ENCODE results near the gene RBX1.
A peak's percentile ranks its signal among the peaks of the same experiment; 100 is the strongest.

Gene RBX1

DNA sequence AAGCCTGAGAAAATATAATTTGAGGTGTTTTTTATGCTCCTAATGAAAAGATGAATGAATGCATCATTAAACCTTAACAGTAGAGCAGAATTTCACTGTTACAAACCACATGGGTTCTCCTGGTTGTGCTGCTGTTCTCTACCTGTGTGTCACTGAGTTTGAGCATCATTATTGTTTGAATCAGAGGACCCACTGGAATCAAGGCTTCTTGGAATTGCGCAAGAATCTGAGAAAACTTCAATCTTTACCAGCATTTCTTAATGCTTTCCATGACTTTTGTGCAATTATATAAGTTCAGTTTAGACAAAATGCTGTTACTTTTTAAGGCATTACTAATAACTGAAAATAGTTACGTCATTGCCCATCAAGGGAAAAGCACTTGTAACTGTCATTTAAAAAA is 18.8 kb upstream of the RBX1 start:
- no peaks in the 10 kb centered on the region for H3K36me3 ChIP-seq (ENCODE audit: insufficient read depth)
- H3K27me3 ChIP-seq (ENCODE audit: insufficient read depth, low read depth): no peaks in the 10 kb centered on the region
- no peak overlapping the region for H3K9ac ChIP-seq
- no peak overlapping the region for H3K4me2 ChIP-seq
- H3K79me2 ChIP-seq (ENCODE audit: insufficient read depth, low read depth): no peaks in the 10 kb centered on the region
- TF ChIP-seq, protein P1, sequence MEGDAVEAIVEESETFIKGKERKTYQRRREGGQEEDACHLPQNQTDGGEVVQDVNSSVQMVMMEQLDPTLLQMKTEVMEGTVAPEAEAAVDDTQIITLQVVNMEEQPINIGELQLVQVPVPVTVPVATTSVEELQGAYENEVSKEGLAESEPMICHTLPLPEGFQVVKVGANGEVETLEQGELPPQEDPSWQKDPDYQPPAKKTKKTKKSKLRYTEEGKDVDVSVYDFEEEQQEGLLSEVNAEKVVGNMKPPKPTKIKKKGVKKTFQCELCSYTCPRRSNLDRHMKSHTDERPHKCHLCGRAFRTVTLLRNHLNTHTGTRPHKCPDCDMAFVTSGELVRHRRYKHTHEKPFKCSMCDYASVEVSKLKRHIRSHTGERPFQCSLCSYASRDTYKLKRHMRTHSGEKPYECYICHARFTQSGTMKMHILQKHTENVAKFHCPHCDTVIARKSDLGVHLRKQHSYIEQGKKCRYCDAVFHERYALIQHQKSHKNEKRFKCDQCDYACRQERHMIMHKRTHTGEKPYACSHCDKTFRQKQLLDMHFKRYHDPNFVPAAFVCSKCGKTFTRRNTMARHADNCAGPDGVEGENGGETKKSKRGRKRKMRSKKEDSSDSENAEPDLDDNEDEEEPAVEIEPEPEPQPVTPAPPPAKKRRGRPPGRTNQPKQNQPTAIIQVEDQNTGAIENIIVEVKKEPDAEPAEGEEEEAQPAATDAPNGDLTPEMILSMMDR (conservative IDR thresholded peaks at IDR 0.05; ENCODE audit: low read depth, low read length): no peak
- H3K27ac ChIP-seq: no peak overlapping the region
- no peak overlapping the region for H2AFZ ChIP-seq (ENCODE audit: low read depth)
- no peak overlapping the region for H3K4me3 ChIP-seq (IDR thresholded peaks at IDR 0.05; ENCODE audit: insufficient read depth, low read depth, low read length)
- H4K20me1 ChIP-seq (ENCODE audit: insufficient read depth): no peaks in the 10 kb centered on the region
- no peaks in the 10 kb centered on the region for H3K4me1 ChIP-seq (ENCODE audit: low read depth, poor library complexity, severe bottlenecking)

DNA sequence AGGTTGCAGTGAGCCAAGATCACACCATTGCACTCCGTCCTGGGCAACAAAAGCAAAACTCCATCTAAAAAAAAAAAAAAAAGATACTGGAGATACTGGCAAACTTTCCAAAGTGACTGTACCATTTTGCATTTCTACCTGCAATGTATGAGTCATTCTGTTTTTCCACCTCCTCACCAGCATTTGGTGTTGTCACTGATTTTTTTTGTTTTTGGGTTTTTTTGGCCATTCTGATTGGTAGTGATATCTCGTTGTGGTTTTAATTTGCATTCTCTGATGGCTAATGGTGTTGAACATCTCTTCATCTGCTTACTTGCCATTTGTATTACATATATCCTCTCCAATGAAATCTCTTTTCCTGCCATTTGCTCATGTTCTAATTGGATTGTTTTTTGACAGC is 12.0 kb upstream of the RBX1 start:
- Histone ChIP-seq H3K27me3 (ENCODE audit: insufficient read depth, low read depth) (no peaks in the 10 kb centered on the region), H3K36me3 (ENCODE audit: insufficient read depth) (no peaks in the 10 kb centered on the region), H3K27ac (no peak overlapping the region), H3K4me3 (IDR thresholded peaks at IDR 0.05; ENCODE audit: insufficient read depth, low read depth, low read length) (no peak overlapping the region), H4K20me1 (ENCODE audit: insufficient read depth) (no peaks in the 10 kb centered on the region), H3K4me1 (ENCODE audit: low read depth, poor library complexity, severe bottlenecking) (no peaks in the 10 kb centered on the region), H3K9ac (no peak overlapping the region), H2AFZ (ENCODE audit: low read depth) (no peak overlapping the region), H3K4me2 (no peak overlapping the region), H3K79me2 (ENCODE audit: insufficient read depth, low read depth) (no peaks in the 10 kb centered on the region)
- TF ChIP-seq, protein P1 (conservative IDR thresholded peaks at IDR 0.05; ENCODE audit: low read depth, low read length): no peak

DNA sequence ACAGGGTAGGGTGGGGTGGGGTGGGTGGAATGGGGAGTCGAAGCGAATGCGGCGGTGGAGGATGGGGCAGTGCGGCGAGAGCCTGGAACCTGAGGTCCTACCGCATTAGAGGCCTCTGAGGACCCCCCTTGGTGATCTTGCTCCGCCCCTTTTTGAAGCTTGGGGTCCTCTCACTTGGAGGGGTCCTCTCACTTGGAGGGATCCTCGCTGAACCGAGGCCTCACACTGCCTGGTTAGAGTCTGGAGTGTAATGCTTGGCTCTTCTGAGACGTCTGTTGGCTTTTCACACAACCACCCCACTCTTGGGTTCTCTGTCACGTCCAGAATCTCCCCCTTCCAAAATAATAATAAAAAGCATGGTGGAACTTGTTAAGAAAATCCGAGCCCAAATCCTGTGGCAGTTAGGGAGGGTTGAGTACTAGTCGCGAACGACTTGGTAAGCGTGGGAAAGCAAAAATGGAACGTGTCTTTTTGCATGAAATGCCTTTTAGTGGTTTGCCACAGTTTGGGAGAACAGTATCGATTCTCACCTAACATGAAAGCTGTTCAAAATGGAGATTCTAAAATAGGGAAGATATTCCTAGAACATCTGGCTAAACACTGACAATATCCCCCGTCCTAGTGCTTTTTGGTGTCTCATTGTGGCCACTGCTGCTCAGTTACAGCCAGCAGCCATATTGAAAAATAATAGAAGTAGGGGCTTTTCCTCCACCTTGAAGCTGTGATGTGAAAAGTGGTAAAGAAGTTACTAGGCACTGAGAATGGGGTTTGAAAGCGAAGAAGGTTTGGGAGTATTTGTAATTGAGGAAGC is 822 bp downstream of the RBX1 start:
- Histone ChIP-seq H3K9ac (peak overlapping the region; percentile 82), H3K79me2 (ENCODE audit: insufficient read depth, low read depth) (peaks cover 53% of the 10 kb centered on the region), H3K27ac (peak overlapping the region; percentile 94), H2AFZ (ENCODE audit: low read depth) (peak overlapping the region; percentile 7; the same call in 1 of the 2 replicates), H3K27me3 (ENCODE audit: insufficient read depth, low read depth) (no peaks in the 10 kb centered on the region), H3K36me3 (ENCODE audit: insufficient read depth) (no peaks in the 10 kb centered on the region), H4K20me1 (ENCODE audit: insufficient read depth) (no peaks in the 10 kb centered on the region), H3K4me3 (IDR thresholded peaks at IDR 0.05; ENCODE audit: insufficient read depth, low read depth, low read length) (no peak overlapping the region), H3K4me1 (ENCODE audit: low read depth, poor library complexity, severe bottlenecking) (peaks cover 23% of the 10 kb centered on the region), H3K4me2 (peak overlapping the region; percentile 93)
- TF ChIP-seq, protein P1 (conservative IDR thresholded peaks at IDR 0.05; ENCODE audit: low read depth, low read length): no peak

DNA sequence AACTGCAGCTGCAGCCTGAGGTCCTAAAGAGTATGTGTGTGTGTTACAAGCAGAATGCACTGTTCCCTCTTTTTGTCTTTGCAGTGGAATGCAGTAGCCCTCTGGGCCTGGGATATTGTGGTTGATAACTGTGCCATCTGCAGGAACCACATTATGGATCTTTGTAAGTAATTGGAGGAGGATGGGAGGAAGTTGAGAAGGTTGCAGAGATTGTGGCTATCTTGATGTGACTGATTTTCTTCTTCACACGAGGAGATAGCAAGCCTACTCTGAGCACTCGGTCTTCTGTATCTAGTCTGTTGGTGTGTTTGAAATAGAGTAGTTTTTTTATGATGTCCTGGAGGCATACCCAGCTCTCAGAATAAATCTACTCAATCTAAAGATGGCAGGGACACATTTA is 2.3 kb downstream of the RBX1 start:
- Histone ChIP-seq H4K20me1 (ENCODE audit: insufficient read depth) (no peaks in the 10 kb centered on the region), H3K4me3 (IDR thresholded peaks at IDR 0.05; ENCODE audit: insufficient read depth, low read depth, low read length) (no peak overlapping the region), H3K4me2 (peak overlapping the region; percentile 93), H3K27ac (peak overlapping the region; percentile 94; the same call in 1 of the 2 replicates), H3K79me2 (ENCODE audit: insufficient read depth, low read depth) (peaks cover 66% of the 10 kb centered on the region), H3K27me3 (ENCODE audit: insufficient read depth, low read depth) (no peaks in the 10 kb centered on the region), H3K9ac (no peak overlapping the region), H3K36me3 (ENCODE audit: insufficient read depth) (no peaks in the 10 kb centered on the region; the same call in 1 of the 2 replicates), H3K4me1 (ENCODE audit: low read depth, poor library complexity, severe bottlenecking) (peaks cover 23% of the 10 kb centered on the region), H2AFZ (ENCODE audit: low read depth) (no peak overlapping the region)
- TF ChIP-seq, protein P1 (conservative IDR thresholded peaks at IDR 0.05; ENCODE audit: low read depth, low read length): no peak
